Measurements from ENCODE around the gene GAS2L1.

The GAS2L1 gene

DNA sequence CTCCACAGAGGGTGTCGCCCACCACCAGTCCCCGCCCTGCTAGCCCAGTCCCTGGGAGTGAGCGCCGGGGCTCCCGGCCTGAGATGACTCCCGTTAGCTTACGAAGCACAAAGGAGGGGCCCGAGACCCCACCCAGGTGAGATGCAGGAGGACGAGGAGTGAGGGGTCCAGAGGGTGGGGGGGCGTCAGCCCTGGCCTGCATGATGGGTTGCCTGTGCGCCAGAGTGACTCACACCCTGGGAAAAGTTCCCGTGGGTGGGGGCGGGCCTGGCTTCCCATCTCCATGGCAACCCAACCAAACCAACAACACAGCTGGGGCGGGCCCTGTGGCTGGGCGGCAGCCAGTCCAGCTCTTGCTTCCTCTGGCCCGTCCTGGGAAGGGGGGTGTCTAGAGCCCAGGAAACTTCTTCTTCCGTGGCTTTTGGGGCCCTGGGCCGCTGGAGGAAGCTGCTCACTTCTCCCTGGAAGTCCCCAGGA is 4.5 kb downstream of the GAS2L1 start (continued):
- TF ChIP-seq, protein P1, sequence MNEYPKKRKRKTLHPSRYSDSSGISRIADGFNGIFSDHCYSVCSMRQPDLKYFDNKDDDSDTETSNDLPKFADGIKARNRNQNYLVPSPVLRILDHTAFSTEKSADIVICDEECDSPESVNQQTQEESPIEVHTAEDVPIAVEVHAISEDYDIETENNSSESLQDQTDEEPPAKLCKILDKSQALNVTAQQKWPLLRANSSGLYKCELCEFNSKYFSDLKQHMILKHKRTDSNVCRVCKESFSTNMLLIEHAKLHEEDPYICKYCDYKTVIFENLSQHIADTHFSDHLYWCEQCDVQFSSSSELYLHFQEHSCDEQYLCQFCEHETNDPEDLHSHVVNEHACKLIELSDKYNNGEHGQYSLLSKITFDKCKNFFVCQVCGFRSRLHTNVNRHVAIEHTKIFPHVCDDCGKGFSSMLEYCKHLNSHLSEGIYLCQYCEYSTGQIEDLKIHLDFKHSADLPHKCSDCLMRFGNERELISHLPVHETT (tag by site-specific recombination; IDR thresholded peaks at IDR 0.05), result no peak
- TF ChIP-seq, protein P2, sequence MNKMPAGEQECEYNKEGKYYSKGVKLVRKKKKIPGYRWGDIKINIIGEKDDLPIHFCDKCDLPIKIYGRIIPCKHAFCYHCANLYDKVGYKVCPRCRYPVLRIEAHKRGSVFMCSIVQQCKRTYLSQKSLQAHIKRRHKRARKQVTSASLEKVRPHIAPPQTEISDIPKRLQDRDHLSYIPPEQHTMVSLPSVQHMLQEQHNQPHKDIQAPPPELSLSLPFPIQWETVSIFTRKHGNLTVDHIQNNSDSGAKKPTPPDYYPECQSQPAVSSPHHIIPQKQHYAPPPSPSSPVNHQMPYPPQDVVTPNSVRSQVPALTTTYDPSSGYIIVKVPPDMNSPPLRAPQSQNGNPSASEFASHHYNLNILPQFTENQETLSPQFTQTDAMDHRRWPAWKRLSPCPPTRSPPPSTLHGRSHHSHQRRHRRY (tag by site-specific recombination; IDR thresholded peaks at IDR 0.05), result no peak
- no peak for TF ChIP-seq ZNF2 (tag by site-specific recombination; IDR thresholded peaks at IDR 0.05)
- TF ChIP-seq ZNF174 (tag by site-specific recombination; IDR thresholded peaks at IDR 0.05), result no peak
- no peak for TF ChIP-seq ZNF473 (tag by site-specific recombination; IDR thresholded peaks at IDR 0.05)
- TF ChIP-seq ZNF324 (tag by site-specific recombination; IDR thresholded peaks at IDR 0.05), result no peak
- TF ChIP-seq ZNF341 (tag by site-specific recombination; IDR thresholded peaks at IDR 0.05; ENCODE audit: low read depth), result peak; percentile 63
- TF ChIP-seq ZFHX2 (tag by site-specific recombination; conservative IDR thresholded peaks at IDR 0.05), result peak; percentile 81
- no peak for TF ChIP-seq ZNF658 (tag by site-specific recombination; IDR thresholded peaks at IDR 0.05)
- no peak for TF ChIP-seq WT1 (tag by site-specific recombination; IDR thresholded peaks at IDR 0.05)
- no peak for TF ChIP-seq ZNF423 (tag by site-specific recombination; IDR thresholded peaks at IDR 0.05)
- no peak for TF ChIP-seq ZNF426 (tag by site-specific recombination; IDR thresholded peaks at IDR 0.05)
- TF ChIP-seq, protein P3, sequence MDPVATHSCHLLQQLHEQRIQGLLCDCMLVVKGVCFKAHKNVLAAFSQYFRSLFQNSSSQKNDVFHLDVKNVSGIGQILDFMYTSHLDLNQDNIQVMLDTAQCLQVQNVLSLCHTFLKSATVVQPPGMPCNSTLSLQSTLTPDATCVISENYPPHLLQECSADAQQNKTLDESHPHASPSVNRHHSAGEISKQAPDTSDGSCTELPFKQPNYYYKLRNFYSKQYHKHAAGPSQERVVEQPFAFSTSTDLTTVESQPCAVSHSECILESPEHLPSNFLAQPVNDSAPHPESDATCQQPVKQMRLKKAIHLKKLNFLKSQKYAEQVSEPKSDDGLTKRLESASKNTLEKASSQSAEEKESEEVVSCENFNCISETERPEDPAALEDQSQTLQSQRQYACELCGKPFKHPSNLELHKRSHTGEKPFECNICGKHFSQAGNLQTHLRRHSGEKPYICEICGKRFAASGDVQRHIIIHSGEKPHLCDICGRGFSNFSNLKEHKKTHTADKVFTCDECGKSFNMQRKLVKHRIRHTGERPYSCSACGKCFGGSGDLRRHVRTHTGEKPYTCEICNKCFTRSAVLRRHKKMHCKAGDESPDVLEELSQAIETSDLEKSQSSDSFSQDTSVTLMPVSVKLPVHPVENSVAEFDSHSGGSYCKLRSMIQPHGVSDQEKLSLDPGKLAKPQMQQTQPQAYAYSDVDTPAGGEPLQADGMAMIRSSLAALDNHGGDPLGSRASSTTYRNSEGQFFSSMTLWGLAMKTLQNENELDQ (tag by site-specific recombination; IDR thresholded peaks at IDR 0.05; ENCODE audit: low read depth), result no peak
- TF ChIP-seq ZNF571 (tag by site-specific recombination; IDR thresholded peaks at IDR 0.05), result no peak
- TF ChIP-seq ZXDB (tag by site-specific recombination; IDR thresholded peaks at IDR 0.05), result no peak
- TF ChIP-seq, protein P4, sequence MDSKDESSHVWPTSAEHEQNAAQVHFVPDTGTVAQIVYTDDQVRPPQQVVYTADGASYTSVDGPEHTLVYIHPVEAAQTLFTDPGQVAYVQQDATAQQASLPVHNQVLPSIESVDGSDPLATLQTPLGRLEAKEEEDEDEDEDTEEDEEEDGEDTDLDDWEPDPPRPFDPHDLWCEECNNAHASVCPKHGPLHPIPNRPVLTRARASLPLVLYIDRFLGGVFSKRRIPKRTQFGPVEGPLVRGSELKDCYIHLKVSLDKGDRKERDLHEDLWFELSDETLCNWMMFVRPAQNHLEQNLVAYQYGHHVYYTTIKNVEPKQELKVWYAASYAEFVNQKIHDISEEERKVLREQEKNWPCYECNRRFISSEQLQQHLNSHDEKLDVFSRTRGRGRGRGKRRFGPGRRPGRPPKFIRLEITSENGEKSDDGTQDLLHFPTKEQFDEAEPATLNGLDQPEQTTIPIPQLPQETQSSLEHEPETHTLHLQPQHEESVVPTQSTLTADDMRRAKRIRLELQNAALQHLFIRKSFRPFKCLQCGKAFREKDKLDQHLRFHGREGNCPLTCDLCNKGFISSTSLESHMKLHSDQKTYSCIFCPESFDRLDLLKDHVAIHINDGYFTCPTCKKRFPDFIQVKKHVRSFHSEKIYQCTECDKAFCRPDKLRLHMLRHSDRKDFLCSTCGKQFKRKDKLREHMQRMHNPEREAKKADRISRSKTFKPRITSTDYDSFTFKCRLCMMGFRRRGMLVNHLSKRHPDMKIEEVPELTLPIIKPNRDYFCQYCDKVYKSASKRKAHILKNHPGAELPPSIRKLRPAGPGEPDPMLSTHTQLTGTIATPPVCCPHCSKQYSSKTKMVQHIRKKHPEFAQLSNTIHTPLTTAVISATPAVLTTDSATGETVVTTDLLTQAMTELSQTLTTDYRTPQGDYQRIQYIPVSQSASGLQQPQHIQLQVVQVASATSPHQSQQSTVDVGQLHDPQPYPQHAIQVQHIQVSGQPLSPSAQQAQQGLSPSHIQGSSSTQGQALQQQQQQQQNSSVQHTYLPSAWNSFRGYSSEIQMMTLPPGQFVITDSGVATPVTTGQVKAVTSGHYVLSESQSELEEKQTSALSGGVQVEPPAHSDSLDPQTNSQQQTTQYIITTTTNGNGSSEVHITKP (tag by site-specific recombination; IDR thresholded peaks at IDR 0.05), result peak; percentile 41; the same call in 1 of the 2 replicates
- TF ChIP-seq, protein P5, sequence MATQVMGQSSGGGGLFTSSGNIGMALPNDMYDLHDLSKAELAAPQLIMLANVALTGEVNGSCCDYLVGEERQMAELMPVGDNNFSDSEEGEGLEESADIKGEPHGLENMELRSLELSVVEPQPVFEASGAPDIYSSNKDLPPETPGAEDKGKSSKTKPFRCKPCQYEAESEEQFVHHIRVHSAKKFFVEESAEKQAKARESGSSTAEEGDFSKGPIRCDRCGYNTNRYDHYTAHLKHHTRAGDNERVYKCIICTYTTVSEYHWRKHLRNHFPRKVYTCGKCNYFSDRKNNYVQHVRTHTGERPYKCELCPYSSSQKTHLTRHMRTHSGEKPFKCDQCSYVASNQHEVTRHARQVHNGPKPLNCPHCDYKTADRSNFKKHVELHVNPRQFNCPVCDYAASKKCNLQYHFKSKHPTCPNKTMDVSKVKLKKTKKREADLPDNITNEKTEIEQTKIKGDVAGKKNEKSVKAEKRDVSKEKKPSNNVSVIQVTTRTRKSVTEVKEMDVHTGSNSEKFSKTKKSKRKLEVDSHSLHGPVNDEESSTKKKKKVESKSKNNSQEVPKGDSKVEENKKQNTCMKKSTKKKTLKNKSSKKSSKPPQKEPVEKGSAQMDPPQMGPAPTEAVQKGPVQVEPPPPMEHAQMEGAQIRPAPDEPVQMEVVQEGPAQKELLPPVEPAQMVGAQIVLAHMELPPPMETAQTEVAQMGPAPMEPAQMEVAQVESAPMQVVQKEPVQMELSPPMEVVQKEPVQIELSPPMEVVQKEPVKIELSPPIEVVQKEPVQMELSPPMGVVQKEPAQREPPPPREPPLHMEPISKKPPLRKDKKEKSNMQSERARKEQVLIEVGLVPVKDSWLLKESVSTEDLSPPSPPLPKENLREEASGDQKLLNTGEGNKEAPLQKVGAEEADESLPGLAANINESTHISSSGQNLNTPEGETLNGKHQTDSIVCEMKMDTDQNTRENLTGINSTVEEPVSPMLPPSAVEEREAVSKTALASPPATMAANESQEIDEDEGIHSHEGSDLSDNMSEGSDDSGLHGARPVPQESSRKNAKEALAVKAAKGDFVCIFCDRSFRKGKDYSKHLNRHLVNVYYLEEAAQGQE (tag by site-specific recombination; IDR thresholded peaks at IDR 0.05), result no peak
- no peak for TF ChIP-seq ZNF202 (tag by site-specific recombination; IDR thresholded peaks at IDR 0.05; ENCODE audit: borderline replicate concordance)
- TF ChIP-seq, protein P6, sequence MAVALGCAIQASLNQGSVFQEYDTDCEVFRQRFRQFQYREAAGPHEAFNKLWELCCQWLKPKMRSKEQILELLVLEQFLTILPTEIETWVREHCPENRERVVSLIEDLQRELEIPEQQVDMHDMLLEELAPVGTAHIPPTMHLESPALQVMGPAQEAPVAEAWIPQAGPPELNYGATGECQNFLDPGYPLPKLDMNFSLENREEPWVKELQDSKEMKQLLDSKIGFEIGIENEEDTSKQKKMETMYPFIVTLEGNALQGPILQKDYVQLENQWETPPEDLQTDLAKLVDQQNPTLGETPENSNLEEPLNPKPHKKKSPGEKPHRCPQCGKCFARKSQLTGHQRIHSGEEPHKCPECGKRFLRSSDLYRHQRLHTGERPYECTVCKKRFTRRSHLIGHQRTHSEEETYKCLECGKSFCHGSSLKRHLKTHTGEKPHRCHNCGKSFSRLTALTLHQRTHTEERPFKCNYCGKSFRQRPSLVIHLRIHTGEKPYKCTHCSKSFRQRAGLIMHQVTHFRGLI (tag by site-specific recombination; IDR thresholded peaks at IDR 0.05), result peak; percentile 44; the same call in 1 of the 2 replicates
- TF ChIP-seq, protein P7, sequence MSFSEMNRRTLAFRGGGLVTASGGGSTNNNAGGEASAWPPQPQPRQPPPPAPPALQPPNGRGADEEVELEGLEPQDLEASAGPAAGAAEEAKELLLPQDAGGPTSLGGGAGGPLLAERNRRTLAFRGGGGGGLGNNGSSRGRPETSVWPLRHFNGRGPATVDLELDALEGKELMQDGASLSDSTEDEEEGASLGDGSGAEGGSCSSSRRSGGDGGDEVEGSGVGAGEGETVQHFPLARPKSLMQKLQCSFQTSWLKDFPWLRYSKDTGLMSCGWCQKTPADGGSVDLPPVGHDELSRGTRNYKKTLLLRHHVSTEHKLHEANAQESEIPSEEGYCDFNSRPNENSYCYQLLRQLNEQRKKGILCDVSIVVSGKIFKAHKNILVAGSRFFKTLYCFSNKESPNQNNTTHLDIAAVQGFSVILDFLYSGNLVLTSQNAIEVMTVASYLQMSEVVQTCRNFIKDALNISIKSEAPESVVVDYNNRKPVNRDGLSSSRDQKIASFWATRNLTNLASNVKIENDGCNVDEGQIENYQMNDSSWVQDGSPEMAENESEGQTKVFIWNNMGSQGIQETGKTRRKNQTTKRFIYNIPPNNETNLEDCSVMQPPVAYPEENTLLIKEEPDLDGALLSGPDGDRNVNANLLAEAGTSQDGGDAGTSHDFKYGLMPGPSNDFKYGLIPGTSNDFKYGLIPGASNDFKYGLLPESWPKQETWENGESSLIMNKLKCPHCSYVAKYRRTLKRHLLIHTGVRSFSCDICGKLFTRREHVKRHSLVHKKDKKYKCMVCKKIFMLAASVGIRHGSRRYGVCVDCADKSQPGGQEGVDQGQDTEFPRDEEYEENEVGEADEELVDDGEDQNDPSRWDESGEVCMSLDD (tag by site-specific recombination; IDR thresholded peaks at IDR 0.05), result no peak
- no peak for TF ChIP-seq ZNF670 (tag by site-specific recombination; IDR thresholded peaks at IDR 0.05; ENCODE audit: low read depth)
- no peak for TF ChIP-seq ZNF211 (tag by site-specific recombination; IDR thresholded peaks at IDR 0.05; ENCODE audit: low read depth)

Data from HEK293 (cell line).